K562 (cell line): ENCODE data around the gene DDAH2. TPM values are rescaled to one million over a fixed set of nuclear protein-coding genes. Genes with fewer than 3 reads are reported as not detected.

ENCODE experiments used
- DNMT1 ChIP-seq: fragments of 450-650 bp; IDR thresholded peaks from 2 replicates; pipeline ENCODE4 v1.6.1; 2016; ENCODE audit warnings: antibody characterized with exemption, mild to moderate bottlenecking
- ILF3 ChIP-seq: fragments of 450-650 bp; IDR thresholded peaks from 2 replicates; pipeline ENCODE4 v1.6.1; 2018; ENCODE audit warnings: antibody characterized with exemption, mild to moderate bottlenecking, moderate library complexity, borderline replicate concordance
- KAT8 ChIP-seq: fragments of 450-650 bp; IDR thresholded peaks from 2 replicates; pipeline ENCODE4 v1.6.1; 2016; ENCODE audit warnings: low read depth, mild to moderate bottlenecking
- KLF1 ChIP-seq: fragments of 450-650 bp; IDR thresholded peaks from 2 replicates; pipeline ENCODE4 v1.6.1; 2016; ENCODE audit warnings: missing genetic modification characterization, missing compliant biosample characterization
- LARP7 ChIP-seq: fragments of 450-650 bp; IDR thresholded peaks from 2 replicates; pipeline ENCODE4 v1.6.1; 2016
- MAFF ChIP-seq: IDR thresholded peaks from 2 replicates; pipeline ENCODE4 v1.6.1; 2012; ENCODE audit warnings: low read length, improper control_type of control experiment
- NCOA4 ChIP-seq: fragments of 450-650 bp; IDR thresholded peaks from 2 replicates; pipeline ENCODE4 v1.6.1; 2018; ENCODE audit warnings: mild to moderate bottlenecking; ENCODE audit not compliant: partially characterized antibody
- NKRF ChIP-seq: fragments of 450-650 bp; IDR thresholded peaks from 2 replicates; pipeline ENCODE4 v1.6.1; 2016; ENCODE audit warnings: borderline replicate concordance
- NR2F6 ChIP-seq: fragments of 450-650 bp; formaldehyde crosslinking; IDR thresholded peaks from 2 replicates; pipeline ENCODE4 v1.4.0; 2020; ENCODE audit warnings: mild to moderate bottlenecking
- PYGO2 ChIP-seq: fragments of 450-650 bp; IDR thresholded peaks from 2 replicates; pipeline ENCODE4 v1.6.1; 2016; ENCODE audit warnings: mild to moderate bottlenecking, missing genetic modification characterization, moderate library complexity, missing compliant biosample characterization
- RBM34 ChIP-seq: fragments of 200-400 bp; formaldehyde crosslinking; IDR thresholded peaks from 2 replicates; pipeline ENCODE4 v1.6.1; 2018; ENCODE audit warnings: low read length, borderline replicate concordance; ENCODE audit not compliant: insufficient read depth
- SOX6 ChIP-seq: fragments of 450-650 bp; IDR thresholded peaks from 2 replicates; pipeline ENCODE4 v1.6.1; 2014; ENCODE audit warnings: mild to moderate bottlenecking
- TEAD2 ChIP-seq: fragments of 450-650 bp; IDR thresholded peaks from 2 replicates; pipeline ENCODE4 v1.6.1; 2016; ENCODE audit warnings: missing genetic modification characterization, control low read depth, missing compliant biosample characterization
- YY1 ChIP-seq, 3 experiments: IDR thresholded peaks; 2 replicates each; pipeline ENCODE4 v1.6.1; 2011; ENCODE audit warnings: low read length in 2 of 3, mild to moderate bottlenecking in 2 of 3, moderate library complexity in 2 of 3, borderline replicate concordance in 1 of 3, control low read depth in 1 of 3, low read depth in 1 of 3; ENCODE audit not compliant: insufficient read depth in 3 of 3, insufficient replicate concordance in 2 of 3, control insufficient read depth in 1 of 3, insufficient read length in 1 of 3; ENCODE audit errors: extremely low read depth in 1 of 3
- ZBTB40 ChIP-seq, 2 experiments: fragments of 450-650 bp in 1 of 2; sonication (generic) in 1 of 2; formaldehyde crosslinking in 1 of 2; IDR thresholded peaks; 2 replicates each; pipeline versions ENCODE4 v1.7.1 to v1.9.0; 2016 to 2022; ENCODE audit warnings: inconsistent platforms in 1 of 2, mild to moderate bottlenecking in 1 of 2, missing genetic modification reagents in 1 of 2
- ZC3H8 ChIP-seq: fragments of 450-650 bp; IDR thresholded peaks from 2 replicates; pipeline ENCODE4 v1.6.1; 2017
- ZNF197 ChIP-seq: fragments of 200-800 bp; sonication (Bioruptor generic); IDR thresholded peaks from 2 replicates; pipeline ENCODE4 v1.6.1; 2016; ENCODE audit warnings: low read depth, missing genetic modification characterization, missing compliant biosample characterization
- ZNF431 ChIP-seq: sonication (generic); formaldehyde crosslinking; IDR thresholded peaks from 2 replicates; pipeline ENCODE4 v1.8.0; 2022; ENCODE audit warnings: mild to moderate bottlenecking, missing genetic modification reagents
- polyA plus RNA-seq, 8 experiments: library from polyadenylated mRNA; depleted of rRNA in 4 of 8; stranded (reverse) in 5 of 8; unstranded in 3 of 8; fragments of >200 nt; fragmentation: Nextera tagmentation in 2 of 8; fragmentation: Illumina TruSeq in 1 of 8; extraction: Ambion mirVana in 2 of 8; extraction: Trizol in 1 of 8; gene quantifications; 2 replicates each; pipeline versions ENCODE4 v1.2.1 to v1.2.3, GENCODE V29; 2011 to 2014; ENCODE audit warnings: inconsistent platforms in 1 of 8, missing spikeins in 1 of 8
- total RNA-seq, 7 experiments: library from RNA; depleted of rRNA in 6 of 7; stranded (reverse); fragments of >200 nt in 6 of 7; fragmentation: Illumina TruSeq in 2 of 7; extraction: Trizol in 2 of 7; gene quantifications; 2 replicates each; pipeline versions ENCODE4 v1.2.1 to v1.2.3, GENCODE V29; 2011 to 2021; ENCODE audit warnings: low replicate concordance in 1 of 7

DDAH2 gene
- total and polyA plus RNA-seq, 9 of the 15 experiments (the other 6 are each of a cell fraction or from before 2014, with no cell fraction given): 1.8 to 45.4 (median 21.4) TPM

- TF ChIP-seq ZBTB40 (IDR thresholded peaks at IDR 0.05): no peak
- no peak for TF ChIP-seq ZBTB40 (CRISPR knock-in tag; IDR thresholded peaks at IDR 0.05)
- no peak for TF ChIP-seq KAT8
- no peak for TF ChIP-seq NKRF
- TF ChIP-seq ZNF431 (CRISPR knock-in tag): no peak
- TF ChIP-seq KLF1 (tag): no peak
- no peak for TF ChIP-seq ILF3
- peak; percentile 35; the same call in 1 of the 2 replicates for TF ChIP-seq MAFF
- no peak for TF ChIP-seq RBM34
- no peak for TF ChIP-seq ZNF197 (CRISPR knock-in tag)
- peak in 1 of 3 experiments; percentile 48 for TF ChIP-seq YY1 (IDR thresholded peaks at IDR 0.05; ENCODE audit: borderline replicate concordance in 1 of 3, control insufficient read depth in 1 of 3, extremely low read depth in 1 of 3, insufficient read depth in 3 of 3, insufficient read length in 1 of 3, insufficient replicate concordance in 2 of 3, low read depth in 1 of 3, low read length in 2 of 3)
- no peak for TF ChIP-seq NR2F6 (CRISPR knock-in tag)
- no peak for TF ChIP-seq NCOA4
- TF ChIP-seq LARP7: no peak
- TF ChIP-seq SOX6: 0 out of 2 replicates have a peak, but pooled peaks have one; percentile 15
- TF ChIP-seq DNMT1: no peak
- no peak for TF ChIP-seq ZC3H8
- no peak for TF ChIP-seq PYGO2
- TF ChIP-seq TEAD2 (tag): no peak
These were observed 1.9 kb downstream of the DDAH2 start (continued) for GRCh38 chr6:31727034-31727716.
